ENCODE measurements around the gene TARBP2.

DNA sequence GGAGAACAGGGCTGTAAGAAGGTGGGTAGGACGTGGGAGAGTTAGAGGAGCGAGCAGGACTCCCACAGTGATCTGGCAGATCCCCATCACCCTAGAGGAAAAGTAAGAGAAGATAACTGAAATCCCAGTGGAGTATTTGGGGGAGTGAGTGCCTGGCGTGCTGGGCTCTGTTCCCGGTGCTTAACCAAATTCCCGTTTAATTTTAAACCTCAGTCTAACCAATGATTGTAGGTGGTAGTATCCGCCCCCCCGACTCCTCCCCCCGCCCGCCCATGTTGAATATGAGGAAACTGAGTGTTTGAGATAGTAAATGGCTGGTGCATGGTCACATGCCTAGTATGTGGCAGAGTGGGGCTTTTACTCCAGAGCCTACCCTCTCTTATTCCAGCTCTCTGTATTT, 1.2 kb downstream of the TARBP2 start:
- TF ChIP-seq, protein P1, sequence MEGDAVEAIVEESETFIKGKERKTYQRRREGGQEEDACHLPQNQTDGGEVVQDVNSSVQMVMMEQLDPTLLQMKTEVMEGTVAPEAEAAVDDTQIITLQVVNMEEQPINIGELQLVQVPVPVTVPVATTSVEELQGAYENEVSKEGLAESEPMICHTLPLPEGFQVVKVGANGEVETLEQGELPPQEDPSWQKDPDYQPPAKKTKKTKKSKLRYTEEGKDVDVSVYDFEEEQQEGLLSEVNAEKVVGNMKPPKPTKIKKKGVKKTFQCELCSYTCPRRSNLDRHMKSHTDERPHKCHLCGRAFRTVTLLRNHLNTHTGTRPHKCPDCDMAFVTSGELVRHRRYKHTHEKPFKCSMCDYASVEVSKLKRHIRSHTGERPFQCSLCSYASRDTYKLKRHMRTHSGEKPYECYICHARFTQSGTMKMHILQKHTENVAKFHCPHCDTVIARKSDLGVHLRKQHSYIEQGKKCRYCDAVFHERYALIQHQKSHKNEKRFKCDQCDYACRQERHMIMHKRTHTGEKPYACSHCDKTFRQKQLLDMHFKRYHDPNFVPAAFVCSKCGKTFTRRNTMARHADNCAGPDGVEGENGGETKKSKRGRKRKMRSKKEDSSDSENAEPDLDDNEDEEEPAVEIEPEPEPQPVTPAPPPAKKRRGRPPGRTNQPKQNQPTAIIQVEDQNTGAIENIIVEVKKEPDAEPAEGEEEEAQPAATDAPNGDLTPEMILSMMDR (IDR thresholded peaks at IDR 0.05), result no peak
- TF ChIP-seq POLR2AphosphoS5 (IDR thresholded peaks at IDR 0.05) (no peak), EP300 (IDR thresholded peaks at IDR 0.05) (no peak), POLR2A (IDR thresholded peaks at IDR 0.05) (no peak)

Data from upper lobe of left lung (tissue), 4 donors.